Muscle layer of duodenum (tissue), 2 donors: Measurements from ENCODE around the gene CCDC146.
A peak's percentile ranks its signal among the peaks of the same experiment; 100 is the strongest.
"Not testable (repeated sequence)": the region's sequence is repeated elsewhere in the genome, so short reads cannot be mapped to it uniquely, and the experiment has no call there.

Experiments used
- H3K27ac ChIP-seq: one replicate; pipeline ENCODE4 v1.7.0; 2013; ENCODE audit warnings: mild to moderate bottlenecking, low read length
- H3K27me3 ChIP-seq: one replicate; pipeline ENCODE4 v1.7.0; 2013; ENCODE audit warnings: low read depth, mild to moderate bottlenecking, control low read depth, low read length
- H3K36me3 ChIP-seq, 2 donors: one replicate each; pipeline ENCODE4 v1.7.0; 2013; ENCODE audit warnings: low read length in 2 of 2, control low read depth in 1 of 2, mild to moderate bottlenecking in 1 of 2; ENCODE audit not compliant: insufficient read depth in 2 of 2, control insufficient read depth in 1 of 2
- H3K4me1 ChIP-seq, 2 donors: one replicate each; pipeline ENCODE4 v1.7.0; 2013; ENCODE audit warnings: low read length in 2 of 2, mild to moderate bottlenecking in 2 of 2, control low read depth in 1 of 2, moderate library complexity in 1 of 2; ENCODE audit not compliant: insufficient read depth in 2 of 2, control insufficient read depth in 1 of 2
- H3K4me3 ChIP-seq, 2 donors: one replicate each; pipeline ENCODE4 v1.7.0; 2013; ENCODE audit warnings: low read length in 2 of 2, low read depth in 1 of 2, mild to moderate bottlenecking in 1 of 2
- H3K9me3 ChIP-seq, 2 donors: one replicate each; pipeline ENCODE4 v1.7.0; 2013; ENCODE audit warnings: low read length in 2 of 2, control low read depth in 1 of 2, mild to moderate bottlenecking in 1 of 2; ENCODE audit not compliant: control insufficient read depth in 1 of 2
- donor health status: healthy.

CCDC146 gene

DNA sequence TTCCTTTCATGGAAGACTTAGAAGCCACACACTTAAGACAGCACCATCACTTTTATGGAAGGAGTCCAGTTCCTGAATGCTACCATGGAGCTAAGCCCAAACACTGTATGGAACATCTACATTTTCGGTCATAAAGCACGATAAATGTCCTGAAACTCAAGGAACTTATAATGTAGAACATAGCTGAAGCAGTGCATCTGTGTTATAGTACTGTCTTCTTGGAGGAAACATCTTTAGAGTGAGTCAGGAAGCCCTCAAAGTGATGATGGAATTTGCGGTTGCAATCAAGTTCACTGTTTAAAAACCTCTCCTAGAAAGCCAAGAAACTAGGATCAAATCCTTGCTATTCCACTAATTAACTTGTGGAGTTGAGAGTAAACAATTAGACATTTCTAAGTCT lies 16.5 kb upstream of the CCDC146 start:
- not testable (repeated sequence) for H3K9me3 ChIP-seq, H3K4me1 ChIP-seq, H3K27ac ChIP-seq

DNA sequence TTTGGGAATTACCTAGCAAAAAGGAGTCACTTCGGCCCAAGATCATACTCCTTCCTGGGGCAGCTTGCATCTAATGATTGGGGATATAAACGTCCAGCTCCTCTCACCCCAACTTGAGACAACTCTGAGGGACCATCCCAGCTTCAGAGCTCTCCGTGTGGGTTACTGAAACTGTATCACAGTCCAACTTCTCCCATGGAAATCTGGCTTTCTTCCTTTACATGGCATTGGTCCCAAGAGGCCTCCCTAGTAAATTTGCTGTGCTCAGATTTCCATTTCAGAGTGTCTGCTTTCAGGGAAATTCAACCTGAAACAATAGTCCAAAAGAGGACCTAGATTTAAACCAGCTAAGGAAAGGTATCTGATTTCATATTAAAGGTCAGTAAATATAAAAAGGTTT lies 14.8 kb upstream of the CCDC146 start:
- not testable (repeated sequence) for H3K27ac ChIP-seq, H3K4me1 ChIP-seq, H3K27me3 ChIP-seq, H3K9me3 ChIP-seq, H3K36me3 ChIP-seq, H3K4me3 ChIP-seq

More for the DNA sequence above, 16.5 kb upstream of the CCDC146 start:
- not testable (repeated sequence) for H3K36me3 ChIP-seq, H3K27me3 ChIP-seq, H3K4me3 ChIP-seq

DNA sequence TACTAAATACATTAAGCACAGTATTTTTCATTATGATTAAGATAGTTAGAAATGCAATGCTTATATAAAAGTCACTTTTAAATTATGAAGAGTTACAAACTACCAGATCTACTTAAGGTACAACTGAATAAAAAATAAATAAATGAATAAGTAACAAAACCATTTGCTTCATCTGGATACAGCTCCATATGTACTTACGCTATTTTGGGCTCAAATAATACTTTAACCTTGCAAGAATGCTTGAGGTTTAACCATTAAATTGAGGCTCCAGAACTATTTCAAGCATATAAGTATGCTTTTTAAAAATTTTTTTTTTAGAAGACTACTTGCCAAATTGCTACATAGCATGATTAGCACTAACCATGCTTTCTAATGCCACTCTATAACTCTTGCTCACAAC lies 14.1 kb upstream of the CCDC146 start:
- H3K4me3 ChIP-seq, H3K36me3 ChIP-seq, H3K9me3 ChIP-seq: not testable (repeated sequence)

DNA sequence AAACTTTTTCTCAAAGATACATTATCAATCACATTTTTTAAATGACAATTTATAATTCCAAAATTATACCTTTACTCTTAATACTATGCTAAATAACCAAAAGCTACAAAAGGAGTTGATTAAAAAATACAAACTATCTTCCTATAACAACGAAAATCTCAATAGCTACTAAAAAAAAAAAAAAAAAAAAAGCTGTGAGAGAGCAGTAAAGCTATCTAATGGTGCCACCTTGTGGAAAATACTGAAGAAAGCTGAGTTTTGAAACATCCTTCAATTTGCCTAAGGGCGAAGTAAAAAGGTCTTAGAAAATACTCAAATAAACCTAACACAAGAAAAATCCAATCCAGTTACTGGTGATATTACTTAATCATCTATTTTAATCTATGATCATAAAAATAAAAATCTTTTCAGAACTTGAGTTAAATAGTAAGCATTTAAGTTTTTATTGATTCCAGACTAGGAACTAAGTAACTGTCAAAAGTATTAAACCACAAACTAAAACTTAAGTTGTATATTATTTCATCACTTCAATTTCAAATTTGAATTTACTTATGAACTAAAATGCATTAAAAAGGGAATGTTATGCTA lies 9.6 kb upstream of the CCDC146 start:
- not testable (repeated sequence) for H3K27ac ChIP-seq, H3K9me3 ChIP-seq

More for the DNA sequence above, 14.1 kb upstream of the CCDC146 start:
- not testable (repeated sequence) for H3K27ac ChIP-seq, H3K4me1 ChIP-seq, H3K27me3 ChIP-seq

DNA sequence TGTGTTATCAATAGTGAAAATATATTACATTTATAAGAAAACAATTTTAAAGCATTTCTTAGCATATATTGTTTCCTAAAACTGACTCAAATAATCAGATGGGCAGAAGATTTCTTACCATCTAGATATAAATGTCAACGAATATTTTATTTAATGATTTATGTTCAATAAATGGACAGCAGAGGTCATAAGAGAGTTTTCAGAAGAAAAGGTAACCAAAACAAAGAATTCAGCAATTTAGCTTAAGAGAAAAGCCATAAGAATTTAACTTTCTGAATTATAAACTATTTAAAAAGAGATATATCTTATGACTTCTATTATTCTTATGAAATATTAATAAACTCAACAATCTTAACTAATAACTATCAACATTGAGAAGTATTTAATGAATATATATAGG lies 3.1 kb downstream of the CCDC146 start:
- not testable (repeated sequence) for H3K27me3 ChIP-seq, H3K4me3 ChIP-seq, H3K4me1 ChIP-seq, H3K27ac ChIP-seq, H3K36me3 ChIP-seq, H3K9me3 ChIP-seq

More for the DNA sequence above, 9.6 kb upstream of the CCDC146 start:
- not testable (repeated sequence) for H3K4me1 ChIP-seq, H3K4me3 ChIP-seq, H3K36me3 ChIP-seq, H3K27me3 ChIP-seq

DNA sequence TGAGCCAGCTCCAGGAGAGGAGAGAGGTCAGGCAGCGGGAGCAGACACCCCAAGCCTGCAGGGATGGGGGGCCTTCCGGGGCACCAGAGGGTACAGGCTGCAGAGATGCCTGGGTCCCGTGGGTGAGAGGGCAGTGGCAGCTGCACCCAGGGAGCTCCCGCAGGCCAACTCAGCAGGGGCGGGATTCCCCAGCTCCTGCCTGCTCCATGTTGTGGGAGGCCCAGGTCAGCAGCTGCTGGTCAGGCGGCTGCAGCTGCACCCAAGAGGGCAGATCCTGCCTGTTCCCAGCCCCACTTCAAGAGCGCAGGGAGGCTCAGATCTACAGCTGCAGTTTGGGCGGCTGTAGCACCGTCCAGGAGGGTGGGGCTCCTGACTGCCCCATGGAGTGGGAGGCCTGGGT lies 4.6 kb downstream of the CCDC146 start:
- not testable (repeated sequence) for H3K9me3 ChIP-seq, H3K4me3 ChIP-seq, H3K36me3 ChIP-seq, H3K4me1 ChIP-seq, H3K27ac ChIP-seq, H3K27me3 ChIP-seq

DNA sequence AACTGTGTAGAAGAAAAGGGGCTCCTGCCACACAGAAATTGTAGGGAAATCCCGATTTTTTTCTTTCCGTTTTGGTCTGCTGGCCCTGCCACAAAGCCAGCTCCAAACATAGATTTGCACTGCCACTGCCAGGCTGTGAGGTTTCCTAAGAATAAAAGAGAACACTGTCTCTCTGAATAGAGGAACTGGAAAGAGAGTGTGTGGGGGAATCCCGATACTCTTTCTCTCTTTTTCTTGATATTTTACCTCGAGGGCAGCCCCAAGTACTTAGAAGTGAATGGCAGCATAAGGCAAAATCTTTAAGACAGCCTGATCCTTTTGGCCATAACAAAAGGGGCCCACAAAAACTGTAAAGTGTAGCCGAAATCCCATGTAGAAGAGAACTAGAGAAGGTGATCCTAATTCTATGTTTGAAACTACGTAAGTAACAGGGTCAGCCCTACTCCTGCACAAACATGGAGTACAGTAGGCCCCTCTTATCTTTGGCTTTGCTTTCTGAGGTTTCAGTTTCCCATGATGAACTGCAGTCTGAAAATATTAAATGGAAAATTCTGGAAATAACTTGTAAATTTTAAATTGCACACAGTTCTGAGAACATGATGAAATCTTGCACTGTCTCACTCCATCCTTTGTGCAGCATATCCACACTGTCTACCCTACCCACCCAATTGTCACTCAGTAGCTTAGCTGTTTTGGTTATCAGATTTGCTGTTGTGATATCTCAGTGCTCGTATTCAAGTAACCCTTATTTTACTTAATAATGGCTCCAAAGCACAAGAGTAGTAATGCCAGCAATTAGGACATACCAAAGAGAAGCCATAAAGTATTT lies 6.4 kb downstream of the CCDC146 start:
- not testable (repeated sequence) for H3K9me3 ChIP-seq, H3K27ac ChIP-seq, H3K4me1 ChIP-seq, H3K36me3 ChIP-seq, H3K27me3 ChIP-seq
- peak overlapping the region in 1 of 2 donors; percentile 35 for H3K4me3 ChIP-seq

DNA sequence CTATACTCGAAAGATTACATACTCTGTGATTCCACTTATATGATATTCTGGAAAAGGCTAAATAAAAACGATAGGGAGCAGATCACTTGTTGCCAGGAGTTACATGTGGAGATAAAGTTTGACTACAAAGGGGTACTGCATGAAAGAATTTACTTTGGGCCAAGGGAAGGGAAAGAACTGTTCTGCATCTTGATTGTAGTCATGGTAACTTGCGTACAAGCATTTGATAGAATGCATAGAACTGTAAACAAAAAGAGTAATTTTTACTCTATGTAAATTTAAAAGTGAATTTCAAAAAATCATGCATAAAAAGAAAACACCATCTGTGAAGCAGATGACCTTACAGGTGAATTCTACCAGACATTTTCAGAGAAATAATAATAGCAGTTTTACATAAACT lies 9.4 kb downstream of the CCDC146 start:
- not testable (repeated sequence) for H3K27me3 ChIP-seq, H3K36me3 ChIP-seq, H3K9me3 ChIP-seq, H3K27ac ChIP-seq, H3K4me1 ChIP-seq, H3K4me3 ChIP-seq

DNA sequence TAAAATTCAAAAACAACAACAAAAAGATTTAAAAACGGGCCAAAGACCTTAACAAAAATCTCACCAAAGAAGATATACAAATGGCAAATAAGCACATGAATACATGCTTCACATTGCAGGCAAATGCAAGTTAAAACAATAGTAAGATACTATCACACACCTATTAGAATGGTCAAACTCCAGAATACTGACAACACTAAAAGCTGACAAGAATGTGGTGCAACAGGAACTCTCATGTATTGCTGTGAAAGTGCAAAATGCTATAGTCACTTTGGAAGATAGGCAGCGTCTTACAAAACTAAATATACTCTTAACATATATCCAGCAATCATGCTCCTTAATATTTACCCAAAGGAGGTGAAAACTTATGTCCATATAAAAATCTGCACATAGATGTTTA lies 16.3 kb downstream of the CCDC146 start:
- H3K9me3 ChIP-seq, H3K36me3 ChIP-seq, H3K4me3 ChIP-seq, H3K4me1 ChIP-seq, H3K27ac ChIP-seq, H3K27me3 ChIP-seq: not testable (repeated sequence)

DNA sequence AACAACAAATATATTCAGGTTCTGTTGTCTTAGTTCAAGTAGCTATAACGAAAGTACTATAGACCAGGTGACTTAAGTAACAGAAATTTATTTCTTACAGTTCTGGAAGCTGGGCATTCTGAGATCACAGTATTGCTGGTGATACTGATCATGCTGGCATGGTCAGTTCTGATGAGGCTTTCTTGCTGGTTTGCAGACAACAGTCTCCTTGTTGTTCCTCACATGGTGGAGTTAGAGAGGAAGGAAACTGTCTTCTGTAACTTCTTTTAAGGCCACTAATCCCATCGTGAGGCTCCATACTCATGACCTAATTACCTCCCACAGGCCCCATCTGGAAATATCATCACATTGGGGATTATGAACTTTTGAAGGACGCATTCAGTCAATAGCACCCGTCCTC lies 17.9 kb downstream of the CCDC146 start:
- not testable (repeated sequence) for H3K4me1 ChIP-seq, H3K27ac ChIP-seq, H3K4me3 ChIP-seq, H3K27me3 ChIP-seq, H3K9me3 ChIP-seq, H3K36me3 ChIP-seq

DNA sequence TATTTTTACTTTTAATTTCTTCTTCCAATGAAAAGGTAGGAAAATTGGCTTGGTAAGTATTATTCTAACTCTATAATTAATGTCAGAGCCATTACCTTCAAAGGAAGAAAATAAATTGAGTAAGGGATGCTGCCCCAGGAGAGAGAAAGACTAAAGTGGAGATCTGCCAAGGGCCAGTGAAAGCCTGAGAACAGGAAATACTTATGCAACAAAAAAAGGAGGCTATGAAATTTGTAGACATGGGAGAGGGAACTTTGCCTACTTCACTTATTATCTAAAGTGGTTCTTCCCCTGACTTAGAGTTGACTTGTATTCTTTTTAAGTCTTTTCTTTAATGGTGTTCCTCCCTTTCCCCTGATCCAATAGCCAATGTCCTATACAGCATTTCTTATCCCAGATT lies 29.8 kb downstream of the CCDC146 start:
- H3K9me3 ChIP-seq, H3K27me3 ChIP-seq, H3K4me1 ChIP-seq, H3K36me3 ChIP-seq, H3K27ac ChIP-seq, H3K4me3 ChIP-seq: not testable (repeated sequence)

DNA sequence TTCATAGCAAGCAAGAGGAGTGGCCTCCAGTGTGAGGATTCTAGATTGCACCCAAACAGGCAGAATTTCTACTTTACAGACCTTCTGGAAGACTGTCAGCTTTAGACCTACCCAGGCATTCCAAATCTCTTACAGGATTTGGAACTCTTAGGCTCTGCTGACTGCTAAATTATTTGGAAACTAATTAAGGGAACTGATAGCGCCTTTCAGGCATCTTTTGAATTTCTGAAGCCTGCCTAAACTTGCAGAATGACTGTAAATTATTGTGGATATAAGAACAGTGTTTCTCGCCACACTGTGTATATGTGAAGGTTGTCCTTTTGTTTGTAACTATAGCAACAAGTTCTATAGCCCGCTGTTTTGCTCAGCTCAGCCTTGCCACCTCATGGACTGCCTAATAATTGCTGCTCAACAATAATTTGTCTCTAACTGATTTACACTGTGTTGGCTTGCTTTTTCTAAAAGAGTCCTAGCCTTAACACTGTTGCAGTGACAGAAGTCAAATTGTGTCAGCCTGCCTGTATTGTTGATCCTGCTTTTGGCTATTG lies 32.6 kb downstream of the CCDC146 start:
- H3K9me3 ChIP-seq, H3K27me3 ChIP-seq, H3K4me3 ChIP-seq, H3K27ac ChIP-seq, H3K4me1 ChIP-seq, H3K36me3 ChIP-seq: not testable (repeated sequence)
